ENCODE measurements around the gene ZNF662. TPM values are rescaled to one million over a fixed set of nuclear protein-coding genes. Genes with fewer than 3 reads are reported as not detected.
"Not testable (repeated sequence)": the region's sequence is repeated elsewhere in the genome, so short reads cannot be mapped to it uniquely, and the experiment has no call there.

The ZNF662 gene
- total RNA-seq, 2 donors from 2014 or later, result 0.06 to 0.24 TPM

GRCh38 chr3:42877881-42878280, 28.1 kb upstream of the ZNF662 start:
- H3K36me3 Mint-ChIP-seq (ENCODE audit: low read depth), result no peaks in the 10 kb centered on the region
- H3K4me1 Mint-ChIP-seq, result peaks cover 9% of the 10 kb centered on the region
- no peaks in the 10 kb centered on the region for H3K27me3 Mint-ChIP-seq
- H3K4me3 Mint-ChIP-seq, result no peak overlapping the region
- no peak for ATAC-seq (replicated peaks)
- no peak overlapping the region for H3K27ac Mint-ChIP-seq
- no peaks in the 10 kb centered on the region for H3K9me3 Mint-ChIP-seq

- ATAC-seq (replicated peaks), result no peak
- Mint-ChIP-seq H3K9me3 (no peaks in the 10 kb centered on the region), H3K36me3 (ENCODE audit: low read depth) (no peaks in the 10 kb centered on the region), H3K4me3 (peak overlapping the region; percentile 87), H3K27me3 (peaks cover 2% of the 10 kb centered on the region), H3K27ac (peak overlapping the region; percentile 62), H3K4me1 (peaks cover 13% of the 10 kb centered on the region)
These were observed 25.8 kb upstream of the ZNF662 start for GRCh38 chr3:42880183-42880582.

- peak; percentile 98 for ATAC-seq (replicated peaks)
- Mint-ChIP-seq H3K27ac (peak overlapping the region; percentile 92), H3K27me3 (peaks cover 3% of the 10 kb centered on the region), H3K4me3 (peak overlapping the region; percentile 87), H3K4me1 (peaks cover 13% of the 10 kb centered on the region), H3K9me3 (no peaks in the 10 kb centered on the region), H3K36me3 (ENCODE audit: low read depth) (no peaks in the 10 kb centered on the region)
These were observed 25.1 kb upstream of the ZNF662 start for GRCh38 chr3:42880601-42881451.

GRCh38 chr3:42883251-42883930, 22.6 kb upstream of the ZNF662 start:
- Mint-ChIP-seq H3K4me1 (peaks cover 13% of the 10 kb centered on the region), H3K27ac (peak overlapping the region; percentile 30)
- H3K27me3 Mint-ChIP-seq; H3K9me3 Mint-ChIP-seq; H3K4me3 Mint-ChIP-seq; H3K36me3 Mint-ChIP-seq (ENCODE audit: low read depth); ATAC-seq (replicated peaks): not testable (repeated sequence)

GRCh38 chr3:42884324-42884723, 21.6 kb upstream of the ZNF662 start:
- Mint-ChIP-seq H3K27ac (no peak overlapping the region), H3K27me3 (peaks cover 14% of the 10 kb centered on the region), H3K4me1 (peaks cover 13% of the 10 kb centered on the region), H3K9me3 (no peaks in the 10 kb centered on the region), H3K4me3 (no peak overlapping the region), H3K36me3 (ENCODE audit: low read depth) (no peaks in the 10 kb centered on the region)
- no peak for ATAC-seq (replicated peaks)

- peaks cover 8% of the 10 kb centered on the region for H3K4me1 Mint-ChIP-seq
- no peak overlapping the region for H3K27ac Mint-ChIP-seq
- H3K4me3 Mint-ChIP-seq, result no peak overlapping the region
- ATAC-seq (replicated peaks), result no peak
- H3K27me3 Mint-ChIP-seq, result peaks cover 14% of the 10 kb centered on the region
- H3K9me3 Mint-ChIP-seq, result no peaks in the 10 kb centered on the region
- H3K36me3 Mint-ChIP-seq (ENCODE audit: low read depth), result no peaks in the 10 kb centered on the region
These were observed 19.6 kb upstream of the ZNF662 start for GRCh38 chr3:42886294-42886822.

- ATAC-seq (replicated peaks), result no peak
- H3K36me3 Mint-ChIP-seq (ENCODE audit: low read depth), result no peaks in the 10 kb centered on the region
- H3K4me3 Mint-ChIP-seq, result no peak overlapping the region
- peaks cover 14% of the 10 kb centered on the region for H3K27me3 Mint-ChIP-seq
- no peak overlapping the region for H3K27ac Mint-ChIP-seq
- H3K9me3 Mint-ChIP-seq, result no peaks in the 10 kb centered on the region
- peaks cover 4% of the 10 kb centered on the region for H3K4me1 Mint-ChIP-seq
These were observed 18.9 kb upstream of the ZNF662 start for GRCh38 chr3:42887084-42887483.

GRCh38 chr3:42891042-42891441, 14.9 kb upstream of the ZNF662 start:
- H3K4me3 Mint-ChIP-seq, result no peak overlapping the region
- no peak overlapping the region for H3K27ac Mint-ChIP-seq
- H3K9me3 Mint-ChIP-seq, result no peaks in the 10 kb centered on the region
- H3K4me1 Mint-ChIP-seq, result no peaks in the 10 kb centered on the region
- H3K36me3 Mint-ChIP-seq (ENCODE audit: low read depth), result no peaks in the 10 kb centered on the region
- H3K27me3 Mint-ChIP-seq, result peaks cover 11% of the 10 kb centered on the region
- ATAC-seq (replicated peaks), result no peak

- H3K27ac Mint-ChIP-seq, result no peak overlapping the region
- H3K36me3 Mint-ChIP-seq (ENCODE audit: low read depth), result no peaks in the 10 kb centered on the region
- ATAC-seq (replicated peaks), result no peak
- H3K4me3 Mint-ChIP-seq, result no peak overlapping the region
- H3K4me1 Mint-ChIP-seq, result no peaks in the 10 kb centered on the region
- no peaks in the 10 kb centered on the region for H3K9me3 Mint-ChIP-seq
- peaks cover 10% of the 10 kb centered on the region for H3K27me3 Mint-ChIP-seq
These were observed 13.8 kb upstream of the ZNF662 start for GRCh38 chr3:42892169-42892568.

GRCh38 chr3:42892807-42893206, 13.1 kb upstream of the ZNF662 start:
- no peak overlapping the region for H3K4me3 Mint-ChIP-seq
- H3K27ac Mint-ChIP-seq, result no peak overlapping the region
- H3K4me1 Mint-ChIP-seq, result no peaks in the 10 kb centered on the region
- peaks cover 6% of the 10 kb centered on the region for H3K27me3 Mint-ChIP-seq
- H3K36me3 Mint-ChIP-seq (ENCODE audit: low read depth), result no peaks in the 10 kb centered on the region
- H3K9me3 Mint-ChIP-seq, result no peaks in the 10 kb centered on the region
- no peak for ATAC-seq (replicated peaks)

- no peak overlapping the region for H3K27ac Mint-ChIP-seq
- H3K36me3 Mint-ChIP-seq (ENCODE audit: low read depth), result no peaks in the 10 kb centered on the region
- H3K27me3 Mint-ChIP-seq, result no peaks in the 10 kb centered on the region
- H3K4me3 Mint-ChIP-seq, result no peak overlapping the region
- no peak for ATAC-seq (replicated peaks)
- no peaks in the 10 kb centered on the region for H3K4me1 Mint-ChIP-seq
- H3K9me3 Mint-ChIP-seq, result no peaks in the 10 kb centered on the region
These were observed 11.0 kb upstream of the ZNF662 start for GRCh38 chr3:42894698-42895579.

GRCh38 chr3:42895580-42895868, 10.4 kb upstream of the ZNF662 start:
- Mint-ChIP-seq H3K27me3 (peaks cover 1% of the 10 kb centered on the region), H3K9me3 (no peaks in the 10 kb centered on the region), H3K4me3 (no peak overlapping the region), H3K27ac (no peak overlapping the region), H3K4me1 (peaks cover 2% of the 10 kb centered on the region), H3K36me3 (ENCODE audit: low read depth) (no peaks in the 10 kb centered on the region)
- no peak for ATAC-seq (replicated peaks)

GRCh38 chr3:42898896-42899675, 6.9 kb upstream of the ZNF662 start:
- no peaks in the 10 kb centered on the region for H3K36me3 Mint-ChIP-seq (ENCODE audit: low read depth)
- no peak overlapping the region for H3K27ac Mint-ChIP-seq
- H3K4me1 Mint-ChIP-seq, result peaks cover 5% of the 10 kb centered on the region
- H3K4me3 Mint-ChIP-seq, result no peak overlapping the region
- no peaks in the 10 kb centered on the region for H3K9me3 Mint-ChIP-seq
- no peak for ATAC-seq (replicated peaks)
- peaks cover 11% of the 10 kb centered on the region for H3K27me3 Mint-ChIP-seq
